HCT116 (cell line): Measurements from ENCODE around the gene ABCF3. TPM values are rescaled to one million over a fixed set of nuclear protein-coding genes. Genes with fewer than 3 reads are reported as not detected.

Source experiments
- ATAC-seq: fragments of 200-7000 bp; cut with Tn5 transposase; 2 replicates; pipeline ENCODE4 v1.9.1; 2020; ENCODE audit warnings: mild to moderate bottlenecking, moderate library complexity
- BruUV-seq: library from RNA; stranded (reverse); fragments of 400-500 nt; replicated peaks from 2 replicates; lab custom pipeline; 2021; lab: Mats Ljungman, UMichigan
- CTCF ChIA-PET: fragments of 300-600 bp; sonication (Branson Sonifier 250); formaldehyde crosslinking; loops from one replicate; lab custom pipeline; 2021; ENCODE audit warnings: antibody characterized with exemption; lab: Charles Lee
- POLR2A ChIA-PET: fragments of 300-600, 350-600 bp; sonication (Branson Sonifier 250); formaldehyde crosslinking; loops from one replicate; lab custom pipeline; 2021; ENCODE audit warnings: antibody characterized with exemption; lab: Charles Lee
- RAD21 ChIA-PET, 2 experiments: fragments of 300-600 bp; sonication (Branson Sonifier 250); formaldehyde crosslinking; loops; one replicate each; lab custom pipeline; 2023; ENCODE audit warnings: low total read pairs in 2 of 2; ENCODE audit not compliant: uncharacterized antibody in 2 of 2, unreplicated experiment in 2 of 2, low non-redundant PET in 1 of 2; lab: Charles Lee
- DNase-seq: peaks from one replicate; pipeline ENCODE4 v3.0.0-alpha.2; 2010; ENCODE audit warnings: low read depth, low spot score
- H2AFZ ChIP-seq: fragments of 200-600 bp; shearing (Covaris generic), sonication (generic); 2 replicates; pipeline ENCODE4 v1.6.1; 2017; ENCODE audit warnings: low read depth, mixed run types, mixed read lengths, antibody characterized with exemption, low read length; ENCODE audit not compliant: poor library complexity, severe bottlenecking
- H3K27ac ChIP-seq: 2 replicates; pipeline ENCODE4 v1.5.1; 2012; ENCODE audit warnings: low read depth, low read length
- H3K27me3 ChIP-seq: fragments of 200-600 bp; sonication (generic); 2 replicates; pipeline ENCODE4 v1.6.1; 2016; ENCODE audit warnings: mixed run types, low read length, mixed read lengths; ENCODE audit not compliant: insufficient read depth
- H3K36me3 ChIP-seq, 2 experiments: fragments of 200-500 bp in 1 of 2; fragments of 200-600 bp in 1 of 2; sonication (Bioruptor generic) in 1 of 2; sonication (generic) in 1 of 2; 2 replicates each; pipeline versions ENCODE4 v1.5.1 to v1.6.1; 2014 to 2016; ENCODE audit warnings: low read length in 2 of 2, inconsistent platforms in 1 of 2, mixed read lengths in 1 of 2, mixed run types in 1 of 2; ENCODE audit not compliant: insufficient read depth in 2 of 2, control insufficient read depth in 1 of 2
- H3K4me1 ChIP-seq, 2 experiments: fragments of 200-600 bp in 1 of 2; sonication (generic) in 1 of 2; 2 replicates each; pipeline versions ENCODE4 v1.5.1 to v1.6.1; 2012 to 2017; ENCODE audit warnings: low read length in 2 of 2, inconsistent platforms in 1 of 2, mild to moderate bottlenecking in 1 of 2, mixed read lengths in 1 of 2, mixed run types in 1 of 2, moderate library complexity in 1 of 2; ENCODE audit not compliant: insufficient read depth in 2 of 2, control insufficient read depth in 1 of 2
- H3K4me2 ChIP-seq: fragments of 200-600 bp; sonication (generic); 2 replicates; pipeline ENCODE4 v1.6.1; 2017; ENCODE audit warnings: mixed run types, low read length, mixed read lengths
- H3K4me3 ChIP-seq, 2 experiments: fragments of 200-600 bp in 1 of 2; sonication (generic) in 1 of 2; replicated peaks in 1 of 2; 2 replicates each; pipeline ENCODE4 v1.5.1; 2011 to 2016; ENCODE audit warnings: low read length in 2 of 2, control low read depth in 1 of 2, low read depth in 1 of 2, mild to moderate bottlenecking in 1 of 2, mixed read lengths in 1 of 2, mixed run types in 1 of 2
- H3K79me2 ChIP-seq: fragments of 200-600 bp; sonication (generic); 2 replicates; pipeline ENCODE4 v1.6.1; 2017; ENCODE audit warnings: mild to moderate bottlenecking, mixed run types, low read length, moderate library complexity, mixed read lengths; ENCODE audit not compliant: insufficient read depth
- H3K9ac ChIP-seq: fragments of 200-600 bp; sonication (generic); 2 replicates; pipeline ENCODE4 v1.6.1; 2016; ENCODE audit warnings: low read length, mixed read lengths
- H3K9me2 ChIP-seq: fragments of 200-600 bp; sonication (generic), shearing (Covaris generic); 2 replicates; pipeline ENCODE4 v1.6.1; 2017; ENCODE audit warnings: mixed run types, mild to moderate bottlenecking, moderate library complexity; ENCODE audit not compliant: insufficient read depth
- H3K9me3 ChIP-seq, 2 experiments: fragments of 200-500 bp in 1 of 2; fragments of 200-600 bp in 1 of 2; sonication (Bioruptor generic) in 1 of 2; sonication (generic) in 1 of 2; 2 replicates each; pipeline ENCODE4 v1.6.1; 2014 to 2017; ENCODE audit warnings: low read length in 2 of 2, mixed read lengths in 2 of 2, inconsistent platforms in 1 of 2, low read depth in 1 of 2, mild to moderate bottlenecking in 1 of 2, mixed run types in 1 of 2, moderate library complexity in 1 of 2; ENCODE audit not compliant: control insufficient read depth in 1 of 2, insufficient read depth in 1 of 2
- H4K20me1 ChIP-seq: fragments of 200-600 bp; sonication (generic), shearing (Covaris generic); 2 replicates; pipeline ENCODE4 v1.6.1; 2017; ENCODE audit warnings: mixed run types, mild to moderate bottlenecking, moderate library complexity; ENCODE audit not compliant: insufficient read depth
- CBX3 ChIP-seq: IDR thresholded peaks from 2 replicates; pipeline ENCODE4 v1.6.1; 2012; ENCODE audit warnings: low read depth
- CEBPB ChIP-seq: IDR thresholded peaks from 2 replicates; pipeline ENCODE4 v1.6.1; 2012; ENCODE audit warnings: low read depth
- EGR1 ChIP-seq: IDR thresholded peaks from 2 replicates; pipeline ENCODE4 v1.6.1; 2012; ENCODE audit warnings: low read depth
- ELF1 ChIP-seq: IDR thresholded peaks from 2 replicates; pipeline ENCODE4 v1.6.1; 2012; ENCODE audit warnings: low read depth, borderline replicate concordance
- EZH2 ChIP-seq: fragments of 200-600 bp; sonication (generic); IDR thresholded peaks from 2 replicates; pipeline ENCODE4 v1.6.1; 2017; ENCODE audit warnings: antibody characterized with exemption, mixed run types
- EZH2phosphoT487 ChIP-seq: fragments of 200-600 bp; IDR thresholded peaks from 2 replicates; pipeline ENCODE4 v1.6.1; 2018; ENCODE audit warnings: antibody characterized with exemption, borderline replicate concordance
- FOSL1 ChIP-seq: IDR thresholded peaks from 2 replicates; pipeline ENCODE4 v1.6.1; 2012; ENCODE audit warnings: low read depth
- JUND ChIP-seq: IDR thresholded peaks from 2 replicates; pipeline ENCODE4 v1.6.1; 2012
- POLR2AphosphoS5 ChIP-seq: IDR thresholded peaks from 2 replicates; pipeline ENCODE4 v1.6.1; 2011; ENCODE audit warnings: mild to moderate bottlenecking, low read depth, low read length, moderate library complexity
- RAD21 ChIP-seq: IDR thresholded peaks from 2 replicates; pipeline ENCODE4 v1.6.1; 2012; ENCODE audit warnings: low read depth, mild to moderate bottlenecking
- SIN3A ChIP-seq: IDR thresholded peaks from 2 replicates; pipeline ENCODE4 v1.6.1; 2012; ENCODE audit warnings: low read depth
- SP1 ChIP-seq: IDR thresholded peaks from 2 replicates; pipeline ENCODE4 v1.6.1; 2012; ENCODE audit warnings: low read depth
- SRF ChIP-seq: IDR thresholded peaks from 2 replicates; pipeline ENCODE4 v1.6.1; 2012; ENCODE audit warnings: low read depth
- TCF7L2 ChIP-seq: IDR thresholded peaks from 2 replicates; pipeline ENCODE4 v1.7.0; 2011; ENCODE audit warnings: borderline replicate concordance, inconsistent platforms; ENCODE audit not compliant: insufficient read depth, insufficient read length; ENCODE audit errors: extremely low read depth
- YY1 ChIP-seq: IDR thresholded peaks from 2 replicates; pipeline ENCODE4 v1.6.1; 2011; ENCODE audit warnings: low read length, low read depth, moderate library complexity, mild to moderate bottlenecking; ENCODE audit not compliant: insufficient replicate concordance; ENCODE audit errors: extremely low read depth
- ZNF274 ChIP-seq: fragments of 200-500 bp; sonication (Bioruptor generic); IDR thresholded peaks from 2 replicates; pipeline ENCODE4 v1.6.1; 2014; ENCODE audit warnings: mild to moderate bottlenecking, low read depth, low read length, inconsistent platforms
- intact Hi-C: fragments of 100-400 bp; cut with micrococcal nuclease; formaldehyde crosslinking; loops from 2 replicates; pipeline ENCODE4 v1.10.0; 2022
- total RNA-seq: library from RNA; stranded (reverse); gene quantifications from one replicate; pipeline ENCODE4 v1.2.1, GENCODE V29; 2021; ENCODE audit not compliant: unreplicated experiment
- TF ChIP-seq, protein P1 (sequence below), 3 experiments: fragments of 200-600 bp in 1 of 3; sonication (generic) in 1 of 3; IDR thresholded peaks in 2 of 3; conservative IDR thresholded peaks in 1 of 3; 2 replicates each; pipeline ENCODE4 v1.5.1; 2012 to 2017; ENCODE audit warnings: low read depth in 2 of 3, low read length in 2 of 3, antibody characterized with exemption in 1 of 3, borderline replicate concordance in 1 of 3, control low read depth in 1 of 3, mild to moderate bottlenecking in 1 of 3, mixed read lengths in 1 of 3, mixed run types in 1 of 3, moderate library complexity in 1 of 3; ENCODE audit not compliant: insufficient read depth in 1 of 3
- TF ChIP-seq, protein P2 (sequence below): IDR thresholded peaks from 2 replicates; pipeline ENCODE4 v1.6.1; 2012
- TF ChIP-seq, protein P3 (sequence below): IDR thresholded peaks from 2 replicates; pipeline ENCODE4 v1.6.1; 2012; ENCODE audit warnings: low read depth

ABCF3 gene
- total RNA-seq, 1 experiment from 2014 or later = 74.6 TPM

DNA sequence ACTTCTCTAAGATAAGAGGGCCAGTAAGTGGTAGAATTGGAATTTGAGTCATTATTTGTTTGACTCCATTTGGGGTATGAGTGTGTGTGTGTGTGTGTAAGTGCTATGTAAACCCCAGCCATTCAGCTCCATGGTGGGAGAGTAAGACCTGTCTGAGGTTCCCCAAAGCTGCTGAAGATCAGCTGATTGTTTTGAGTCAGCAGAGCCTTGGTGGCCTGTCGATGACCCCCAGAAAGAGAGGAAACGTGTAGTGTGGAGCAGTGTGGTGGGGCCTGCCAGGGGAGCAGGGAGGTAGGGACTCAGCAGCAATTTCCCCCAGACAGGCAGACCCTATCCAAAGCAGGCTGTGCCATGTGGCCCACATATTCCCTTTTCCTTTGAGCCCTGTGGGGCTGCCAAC, 25.5 kb upstream of the ABCF3 start:
- no peak overlapping the region for H3K27ac ChIP-seq
- no peak for DNase-seq
- H3K9me3 ChIP-seq = no peaks in the 10 kb centered on the region
- H3K4me1 ChIP-seq = peaks cover 7 to 11% of the 10 kb centered on the region in 2 experiments; a peak in 3 of 4 replicates
- no peak overlapping the region for H2AFZ ChIP-seq
- no peak overlapping the region for H3K4me3 ChIP-seq
- POLR2A ChIA-PET = no interaction called here
- no peak for ATAC-seq
- RAD21 ChIA-PET = no interaction called here
- intact Hi-C loops = no loop called here
- H3K9ac ChIP-seq = no peak overlapping the region
- H3K79me2 ChIP-seq = peaks cover 56% of the 10 kb centered on the region
- no peaks in the 10 kb centered on the region for H4K20me1 ChIP-seq
- BruUV-seq = no TSS peak
- peaks cover 12 to 14% of the 10 kb centered on the region in 2 experiments; a peak in 3 of 4 replicates for H3K36me3 ChIP-seq
- no peak overlapping the region for H3K4me2 ChIP-seq
- H3K27me3 ChIP-seq = no peaks in the 10 kb centered on the region
- TF ChIP-seq FOSL1 = no peak
- no peak for TF ChIP-seq JUND
- TF ChIP-seq EZH2 = no peak
- TF ChIP-seq, protein P1, sequence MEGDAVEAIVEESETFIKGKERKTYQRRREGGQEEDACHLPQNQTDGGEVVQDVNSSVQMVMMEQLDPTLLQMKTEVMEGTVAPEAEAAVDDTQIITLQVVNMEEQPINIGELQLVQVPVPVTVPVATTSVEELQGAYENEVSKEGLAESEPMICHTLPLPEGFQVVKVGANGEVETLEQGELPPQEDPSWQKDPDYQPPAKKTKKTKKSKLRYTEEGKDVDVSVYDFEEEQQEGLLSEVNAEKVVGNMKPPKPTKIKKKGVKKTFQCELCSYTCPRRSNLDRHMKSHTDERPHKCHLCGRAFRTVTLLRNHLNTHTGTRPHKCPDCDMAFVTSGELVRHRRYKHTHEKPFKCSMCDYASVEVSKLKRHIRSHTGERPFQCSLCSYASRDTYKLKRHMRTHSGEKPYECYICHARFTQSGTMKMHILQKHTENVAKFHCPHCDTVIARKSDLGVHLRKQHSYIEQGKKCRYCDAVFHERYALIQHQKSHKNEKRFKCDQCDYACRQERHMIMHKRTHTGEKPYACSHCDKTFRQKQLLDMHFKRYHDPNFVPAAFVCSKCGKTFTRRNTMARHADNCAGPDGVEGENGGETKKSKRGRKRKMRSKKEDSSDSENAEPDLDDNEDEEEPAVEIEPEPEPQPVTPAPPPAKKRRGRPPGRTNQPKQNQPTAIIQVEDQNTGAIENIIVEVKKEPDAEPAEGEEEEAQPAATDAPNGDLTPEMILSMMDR (IDR thresholded peaks at IDR 0.05 in 2 of 3, conservative IDR thresholded peaks at IDR 0.05 in 1 of 3; ENCODE audit: borderline replicate concordance in 1 of 3, insufficient read depth in 1 of 3, low read depth in 2 of 3, low read length in 2 of 3) = no peak
- TF ChIP-seq SIN3A = no peak
- no peak for TF ChIP-seq CBX3
- TF ChIP-seq ZNF274 = no peak
- no peak for TF ChIP-seq SP1
- TF ChIP-seq EZH2phosphoT487 = no peak
- TF ChIP-seq, protein P2, sequence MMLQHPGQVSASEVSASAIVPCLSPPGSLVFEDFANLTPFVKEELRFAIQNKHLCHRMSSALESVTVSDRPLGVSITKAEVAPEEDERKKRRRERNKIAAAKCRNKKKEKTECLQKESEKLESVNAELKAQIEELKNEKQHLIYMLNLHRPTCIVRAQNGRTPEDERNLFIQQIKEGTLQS = no peak
- no peak for TF ChIP-seq EGR1
- TF ChIP-seq YY1 = no peak
- no peak for TF ChIP-seq TCF7L2
- no peak for TF ChIP-seq SRF
- no peak for TF ChIP-seq RAD21
- no peak for TF ChIP-seq CEBPB
- TF ChIP-seq, protein P3, sequence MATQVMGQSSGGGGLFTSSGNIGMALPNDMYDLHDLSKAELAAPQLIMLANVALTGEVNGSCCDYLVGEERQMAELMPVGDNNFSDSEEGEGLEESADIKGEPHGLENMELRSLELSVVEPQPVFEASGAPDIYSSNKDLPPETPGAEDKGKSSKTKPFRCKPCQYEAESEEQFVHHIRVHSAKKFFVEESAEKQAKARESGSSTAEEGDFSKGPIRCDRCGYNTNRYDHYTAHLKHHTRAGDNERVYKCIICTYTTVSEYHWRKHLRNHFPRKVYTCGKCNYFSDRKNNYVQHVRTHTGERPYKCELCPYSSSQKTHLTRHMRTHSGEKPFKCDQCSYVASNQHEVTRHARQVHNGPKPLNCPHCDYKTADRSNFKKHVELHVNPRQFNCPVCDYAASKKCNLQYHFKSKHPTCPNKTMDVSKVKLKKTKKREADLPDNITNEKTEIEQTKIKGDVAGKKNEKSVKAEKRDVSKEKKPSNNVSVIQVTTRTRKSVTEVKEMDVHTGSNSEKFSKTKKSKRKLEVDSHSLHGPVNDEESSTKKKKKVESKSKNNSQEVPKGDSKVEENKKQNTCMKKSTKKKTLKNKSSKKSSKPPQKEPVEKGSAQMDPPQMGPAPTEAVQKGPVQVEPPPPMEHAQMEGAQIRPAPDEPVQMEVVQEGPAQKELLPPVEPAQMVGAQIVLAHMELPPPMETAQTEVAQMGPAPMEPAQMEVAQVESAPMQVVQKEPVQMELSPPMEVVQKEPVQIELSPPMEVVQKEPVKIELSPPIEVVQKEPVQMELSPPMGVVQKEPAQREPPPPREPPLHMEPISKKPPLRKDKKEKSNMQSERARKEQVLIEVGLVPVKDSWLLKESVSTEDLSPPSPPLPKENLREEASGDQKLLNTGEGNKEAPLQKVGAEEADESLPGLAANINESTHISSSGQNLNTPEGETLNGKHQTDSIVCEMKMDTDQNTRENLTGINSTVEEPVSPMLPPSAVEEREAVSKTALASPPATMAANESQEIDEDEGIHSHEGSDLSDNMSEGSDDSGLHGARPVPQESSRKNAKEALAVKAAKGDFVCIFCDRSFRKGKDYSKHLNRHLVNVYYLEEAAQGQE = no peak
- TF ChIP-seq ELF1 = no peak
- TF ChIP-seq POLR2AphosphoS5 = no peak
- CTCF ChIA-PET = no interaction called here
- H3K9me2 ChIP-seq = no peaks in the 10 kb centered on the region
